ENCODE data around the gene MICB. TPM values are rescaled to one million over a fixed set of nuclear protein-coding genes. Genes with fewer than 3 reads are reported as not detected.

Gene MICB
- total RNA-seq, 1 donor from 2014 or later, result 5.8 TPM

DNA sequence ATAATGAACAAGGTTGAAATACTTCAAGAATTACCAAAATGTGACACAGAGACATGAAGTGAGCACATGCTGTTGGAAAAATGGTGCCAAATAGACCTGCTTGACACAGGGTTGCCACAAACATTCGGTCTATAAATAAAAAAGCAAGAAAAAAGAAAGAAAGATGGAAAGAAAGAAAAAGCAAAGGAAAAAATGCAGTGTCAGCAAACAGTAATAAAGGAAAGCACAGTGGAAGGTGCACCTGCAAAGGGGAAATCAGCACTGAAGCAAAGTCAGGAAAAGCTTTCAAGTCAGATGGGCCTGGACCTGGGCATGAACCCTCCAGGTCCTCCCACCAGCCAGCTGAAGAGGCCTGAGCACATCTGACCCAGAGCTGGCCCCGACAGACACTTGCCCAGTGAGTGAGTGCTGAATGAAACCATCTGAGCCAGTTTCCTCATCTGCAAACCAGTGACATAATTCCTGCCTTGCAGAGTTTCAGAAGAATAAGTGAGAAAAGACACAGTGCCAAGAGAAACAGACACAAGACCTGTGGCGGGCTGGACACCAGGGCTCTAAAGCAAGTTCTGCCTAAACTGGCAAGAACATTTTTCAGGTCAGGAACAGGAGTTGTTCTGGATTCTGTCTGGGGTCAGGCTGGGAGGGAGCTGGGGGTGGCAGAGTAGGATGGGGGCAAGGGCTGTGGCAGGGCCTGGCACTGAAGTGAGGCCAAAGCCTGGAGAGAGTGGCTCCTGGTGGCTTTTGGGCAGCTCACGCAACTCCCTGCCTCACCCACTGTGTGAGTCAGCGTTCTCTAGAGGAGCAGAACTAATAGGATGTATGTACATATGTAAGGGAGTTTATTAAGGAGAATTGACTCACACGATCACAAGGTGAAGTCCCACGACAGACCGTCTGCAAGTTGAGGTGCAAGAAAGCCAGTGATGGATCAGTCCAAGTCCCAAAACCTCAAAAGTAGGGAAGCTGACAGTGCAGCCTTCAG lies 23.9 kb upstream of the MICB start:
- H3K9me3 Mint-ChIP-seq (ENCODE audit: unreplicated experiment), result peaks cover 12% of the 10 kb centered on the region
- H4K20me1 ChIP-seq (ENCODE audit: insufficient read depth, low read length), result no peaks in the 10 kb centered on the region
- DNase-seq (ENCODE audit: low read depth) (peak; percentile 65), FAIRE-seq (no peak)
- H3K4me3 ChIP-seq (ENCODE audit: insufficient read depth, low read depth, low read length), result no peak overlapping the region
- no peak overlapping the region for H3K4me3 Mint-ChIP-seq (ENCODE audit: unreplicated experiment)
- peak overlapping the region; percentile 48 for H3K4me2 ChIP-seq (ENCODE audit: low read length)
- no peaks in the 10 kb centered on the region for H3K36me3 ChIP-seq (ENCODE audit: insufficient read depth, low read length)
- peaks cover 2% of the 10 kb centered on the region for H3K36me3 Mint-ChIP-seq (ENCODE audit: low read depth, unreplicated experiment)
- no peak overlapping the region for H3K9ac ChIP-seq (ENCODE audit: low read length)
- peak overlapping the region; percentile 13 for H3K27ac Mint-ChIP-seq (ENCODE audit: unreplicated experiment)
- no peak for TF ChIP-seq EZH2 (IDR thresholded peaks at IDR 0.05; ENCODE audit: insufficient read depth, low read length)
- TF ChIP-seq, protein P1, sequence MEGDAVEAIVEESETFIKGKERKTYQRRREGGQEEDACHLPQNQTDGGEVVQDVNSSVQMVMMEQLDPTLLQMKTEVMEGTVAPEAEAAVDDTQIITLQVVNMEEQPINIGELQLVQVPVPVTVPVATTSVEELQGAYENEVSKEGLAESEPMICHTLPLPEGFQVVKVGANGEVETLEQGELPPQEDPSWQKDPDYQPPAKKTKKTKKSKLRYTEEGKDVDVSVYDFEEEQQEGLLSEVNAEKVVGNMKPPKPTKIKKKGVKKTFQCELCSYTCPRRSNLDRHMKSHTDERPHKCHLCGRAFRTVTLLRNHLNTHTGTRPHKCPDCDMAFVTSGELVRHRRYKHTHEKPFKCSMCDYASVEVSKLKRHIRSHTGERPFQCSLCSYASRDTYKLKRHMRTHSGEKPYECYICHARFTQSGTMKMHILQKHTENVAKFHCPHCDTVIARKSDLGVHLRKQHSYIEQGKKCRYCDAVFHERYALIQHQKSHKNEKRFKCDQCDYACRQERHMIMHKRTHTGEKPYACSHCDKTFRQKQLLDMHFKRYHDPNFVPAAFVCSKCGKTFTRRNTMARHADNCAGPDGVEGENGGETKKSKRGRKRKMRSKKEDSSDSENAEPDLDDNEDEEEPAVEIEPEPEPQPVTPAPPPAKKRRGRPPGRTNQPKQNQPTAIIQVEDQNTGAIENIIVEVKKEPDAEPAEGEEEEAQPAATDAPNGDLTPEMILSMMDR (IDR thresholded peaks at IDR 0.05; ENCODE audit: insufficient read depth, low read depth, low read length), result no peak
- H2AFZ ChIP-seq (ENCODE audit: low read depth, low read length), result no peak overlapping the region
- H3K4me1 Mint-ChIP-seq (ENCODE audit: low read depth, unreplicated experiment), result no peaks in the 10 kb centered on the region
- H3K27me3 Mint-ChIP-seq (ENCODE audit: low read depth, unreplicated experiment), result peaks cover 49% of the 10 kb centered on the region
- H3K9me3 ChIP-seq (ENCODE audit: insufficient read depth, low read depth, low read length), result no peaks in the 10 kb centered on the region
- peaks cover 9% of the 10 kb centered on the region for H3K27me3 ChIP-seq (ENCODE audit: insufficient read depth, low read length)
- no peak overlapping the region for H3K27ac ChIP-seq (ENCODE audit: low read depth, low read length)
- no peaks in the 10 kb centered on the region for H3K79me2 ChIP-seq (ENCODE audit: insufficient read depth, low read length)
- H3K4me1 ChIP-seq (ENCODE audit: insufficient read depth, low read length), result peaks cover 10% of the 10 kb centered on the region

DNA sequence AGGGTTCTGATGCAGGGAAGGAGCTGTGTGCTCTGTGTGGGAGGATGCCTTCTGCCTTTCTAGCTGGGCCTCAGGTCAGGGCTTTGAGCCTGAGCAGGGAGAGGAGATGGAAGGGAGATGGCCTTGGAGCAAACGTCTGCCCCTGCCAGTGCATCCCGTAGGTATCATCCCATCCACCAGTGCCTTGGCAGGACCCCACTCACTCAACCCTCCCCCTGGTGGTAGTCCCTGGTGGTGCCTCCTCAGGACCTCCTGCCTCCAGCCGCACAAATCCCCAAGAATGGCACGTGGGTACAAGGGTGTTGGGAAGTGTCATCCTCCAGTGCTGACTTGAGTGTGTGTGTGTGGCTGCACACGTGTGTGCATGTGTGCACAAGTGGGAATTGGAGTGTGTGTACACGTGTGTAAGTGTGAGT lies 23.1 kb upstream of the MICB start:
- Mint-ChIP-seq H3K36me3 (ENCODE audit: low read depth, unreplicated experiment) (peaks cover 2% of the 10 kb centered on the region), H3K4me3 (ENCODE audit: unreplicated experiment) (no peak overlapping the region), H3K27me3 (ENCODE audit: low read depth, unreplicated experiment) (peaks cover 47% of the 10 kb centered on the region), H3K4me1 (ENCODE audit: low read depth, unreplicated experiment) (no peaks in the 10 kb centered on the region), H3K9me3 (ENCODE audit: unreplicated experiment) (peaks cover 5% of the 10 kb centered on the region), H3K27ac (ENCODE audit: unreplicated experiment) (no peak overlapping the region)
- peaks cover 10% of the 10 kb centered on the region for H3K4me1 ChIP-seq (ENCODE audit: insufficient read depth, low read length)
- no peak overlapping the region for H3K4me3 ChIP-seq (ENCODE audit: insufficient read depth, low read depth, low read length)
- no peak for DNase-seq (ENCODE audit: low read depth)
- FAIRE-seq, result no peak
- no peak overlapping the region for H3K27ac ChIP-seq (ENCODE audit: low read depth, low read length)
- peaks cover 9% of the 10 kb centered on the region for H3K27me3 ChIP-seq (ENCODE audit: insufficient read depth, low read length)
- H3K4me2 ChIP-seq (ENCODE audit: low read length), result peak overlapping the region; percentile 48
- no peaks in the 10 kb centered on the region for H3K36me3 ChIP-seq (ENCODE audit: insufficient read depth, low read length)
- TF ChIP-seq EZH2 (IDR thresholded peaks at IDR 0.05; ENCODE audit: insufficient read depth, low read length), result no peak
- TF ChIP-seq, protein P1 (IDR thresholded peaks at IDR 0.05; ENCODE audit: insufficient read depth, low read depth, low read length), result no peak
- H2AFZ ChIP-seq (ENCODE audit: low read depth, low read length), result no peak overlapping the region
- no peaks in the 10 kb centered on the region for H4K20me1 ChIP-seq (ENCODE audit: insufficient read depth, low read length)
- H3K9me3 ChIP-seq (ENCODE audit: insufficient read depth, low read depth, low read length), result no peaks in the 10 kb centered on the region
- H3K9ac ChIP-seq (ENCODE audit: low read length), result no peak overlapping the region
- no peaks in the 10 kb centered on the region for H3K79me2 ChIP-seq (ENCODE audit: insufficient read depth, low read length)
